OCI-LY7 (cell line): ENCODE results near the gene MED8. TPM values are rescaled to one million over a fixed set of nuclear protein-coding genes. Genes with fewer than 3 reads are reported as not detected.
A peak's percentile ranks its signal among the peaks of the same experiment; 100 is the strongest.

Experiments used
- BruUV-seq: library from RNA; stranded (reverse); fragments of 400-500 nt; replicated peaks from 2 replicates; lab custom pipeline; 2021; lab: Mats Ljungman, UMichigan
- CTCF ChIA-PET: fragments of 300-600 bp; sonication (Branson Sonifier 250); formaldehyde crosslinking; loops from one replicate; lab custom pipeline; 2022; ENCODE audit warnings: antibody characterized with exemption; ENCODE audit not compliant: unreplicated experiment; lab: Charles Lee
- POLR2A ChIA-PET: fragments of 300-600 bp; sonication (Branson Sonifier 250); formaldehyde crosslinking; loops from one replicate; lab custom pipeline; 2022; ENCODE audit warnings: antibody characterized with exemption; lab: Charles Lee
- DNase-seq: peaks from one replicate; pipeline ENCODE4 v3.0.0-alpha.2; 2015; ENCODE audit warnings: low spot score
- H2AFZ ChIP-seq: fragments of 200-600 bp; sonication (generic), shearing (Covaris generic); 2 replicates; pipeline ENCODE4 v1.6.1; 2014; ENCODE audit warnings: mild to moderate bottlenecking, antibody characterized with exemption, low read length, moderate library complexity
- H3K27ac ChIP-seq: fragments of 200-600 bp; sonication (generic); 2 replicates; pipeline ENCODE4 v1.5.1; 2014; ENCODE audit warnings: mixed run types, low read depth, mild to moderate bottlenecking, moderate library complexity, low read length, inconsistent platforms; ENCODE audit not compliant: poor library complexity, severe bottlenecking
- H3K36me3 ChIP-seq: fragments of 200-600 bp; sonication (generic); 2 replicates; pipeline ENCODE4 v1.6.1; 2014; ENCODE audit warnings: mild to moderate bottlenecking, antibody characterized with exemption, low read length, moderate library complexity, mixed read lengths; ENCODE audit not compliant: insufficient read depth
- H3K4me1 ChIP-seq: fragments of 200-600 bp; sonication (generic); 2 replicates; pipeline ENCODE4 v1.5.1; 2014; ENCODE audit warnings: mild to moderate bottlenecking, low read length; ENCODE audit not compliant: insufficient read depth, poor library complexity, severe bottlenecking
- H3K4me2 ChIP-seq: fragments of 200-600 bp; sonication (generic); 2 replicates; pipeline ENCODE4 v1.6.1; 2014; ENCODE audit warnings: mild to moderate bottlenecking, low read length
- H3K4me3 ChIP-seq: fragments of 200-600 bp; sonication (generic); 2 replicates; pipeline ENCODE4 v1.5.1; 2014; ENCODE audit warnings: mild to moderate bottlenecking, low read depth, low read length; ENCODE audit not compliant: poor library complexity, severe bottlenecking
- H3K79me2 ChIP-seq: fragments of 200-600 bp; sonication (generic); 2 replicates; pipeline ENCODE4 v1.6.1; 2016; ENCODE audit warnings: low read depth, mild to moderate bottlenecking, low read length, moderate library complexity, mixed read lengths; ENCODE audit not compliant: insufficient read depth
- H3K9me2 ChIP-seq: fragments of 200-600 bp; sonication (generic); 2 replicates; pipeline ENCODE4 v1.6.1; 2016; ENCODE audit warnings: mild to moderate bottlenecking, low read length, mixed read lengths; ENCODE audit not compliant: insufficient read depth
- H3K9me3 ChIP-seq: fragments of 200-600 bp; sonication (generic); 2 replicates; pipeline ENCODE4 v1.6.1; 2014; ENCODE audit warnings: mild to moderate bottlenecking, mixed run types, low read length, mixed read lengths
- H4K20me1 ChIP-seq: fragments of 200-600 bp; sonication (generic); 2 replicates; pipeline ENCODE4 v1.6.1; 2014; ENCODE audit warnings: mild to moderate bottlenecking, antibody characterized with exemption, low read length, moderate library complexity, mixed read lengths; ENCODE audit not compliant: insufficient read depth
- CTCF ChIP-seq: fragments of 200-600 bp; sonication (generic); conservative IDR thresholded peaks from 2 replicates; pipeline ENCODE4 v1.5.1; 2014; ENCODE audit warnings: mild to moderate bottlenecking, antibody characterized with exemption, low read length, moderate library complexity, mixed read lengths
- EZH2phosphoT487 ChIP-seq: fragments of 200-600 bp; sonication (generic); IDR thresholded peaks from 2 replicates; pipeline ENCODE4 v1.6.1; 2018; ENCODE audit warnings: low read depth, borderline replicate concordance, mild to moderate bottlenecking, mixed run types, antibody characterized with exemption, low read length, moderate library complexity, mixed read lengths
- intact Hi-C: fragments of 100-400 bp; cut with micrococcal nuclease; formaldehyde crosslinking; loops from one replicate; pipeline ENCODE4 v1.10.0; 2022; ENCODE audit not compliant: unreplicated experiment
- total RNA-seq, 2 experiments: library from RNA; depleted of rRNA in 1 of 2; stranded (reverse); fragments of >200 nt in 1 of 2; shearing (Covaris generic) in 1 of 2; gene quantifications; 2 replicates each; pipeline ENCODE4 v1.2.3, GENCODE V29; 2014 to 2022

The MED8 gene
- total RNA-seq, 2 experiments from 2014 or later = 37.6 to 37.8 TPM

- H3K4me1 ChIP-seq = peaks cover 39% of the 10 kb centered on the region
- no peak overlapping the region for H2AFZ ChIP-seq
- no peak overlapping the region for H3K4me3 ChIP-seq
- CTCF ChIA-PET = no interaction called here
- peaks cover 40% of the 10 kb centered on the region for H3K79me2 ChIP-seq
- no TSS peak for BruUV-seq
- H3K27ac ChIP-seq = no peak overlapping the region
- H4K20me1 ChIP-seq = peaks cover 4% of the 10 kb centered on the region; the same call in 1 of the 2 replicates
- H3K4me2 ChIP-seq = no peak overlapping the region
- peak; percentile 8 for DNase-seq
- intact Hi-C loops = no loop called here
- H3K36me3 ChIP-seq = peaks cover 67% of the 10 kb centered on the region
- H3K9me2 ChIP-seq = no peaks in the 10 kb centered on the region
- H3K9me3 ChIP-seq = no peaks in the 10 kb centered on the region
- TF ChIP-seq EZH2phosphoT487 = no peak
- TF ChIP-seq CTCF = no peak
- POLR2A ChIA-PET = no interaction called here
Observed at GRCh38 chr1:43363283-43363934, 26.2 kb downstream of the MED8 start.

GRCh38 chr1:43360616-43361015 lies 29.0 kb downstream of the MED8 start:
- H3K4me1 ChIP-seq = peaks cover 34% of the 10 kb centered on the region
- H3K36me3 ChIP-seq = peaks cover 67% of the 10 kb centered on the region
- H3K4me2 ChIP-seq = peak overlapping the region; percentile 96
- no peaks in the 10 kb centered on the region for H3K9me3 ChIP-seq
- POLR2A ChIA-PET = no interaction called here
- DNase-seq = no peak
- H3K27ac ChIP-seq = peak overlapping the region; percentile 76
- TF ChIP-seq EZH2phosphoT487 = no peak
- TF ChIP-seq CTCF = no peak
- peaks cover 4% of the 10 kb centered on the region; the same call in 1 of the 2 replicates for H4K20me1 ChIP-seq
- no peaks in the 10 kb centered on the region for H3K9me2 ChIP-seq
- H2AFZ ChIP-seq = no peak overlapping the region
- H3K79me2 ChIP-seq = peaks cover 28% of the 10 kb centered on the region
- CTCF ChIA-PET = no interaction called here
- BruUV-seq = no TSS peak
- H3K4me3 ChIP-seq = peak overlapping the region; percentile 99
- intact Hi-C loops = no loop called here

GRCh38 chr1:43359696-43360095 lies 29.9 kb downstream of the MED8 start:
- Histone ChIP-seq H3K36me3 (peaks cover 58% of the 10 kb centered on the region), H4K20me1 (peaks cover 4% of the 10 kb centered on the region; the same call in 1 of the 2 replicates), H2AFZ (no peak overlapping the region), H3K9me2 (no peaks in the 10 kb centered on the region), H3K9me3 (no peaks in the 10 kb centered on the region), H3K4me2 (peak overlapping the region; percentile 96), H3K4me1 (peaks cover 32% of the 10 kb centered on the region), H3K27ac (peak overlapping the region; percentile 76), H3K4me3 (peak overlapping the region; percentile 99), H3K79me2 (peaks cover 28% of the 10 kb centered on the region)
- BruUV-seq = no TSS peak
- TF ChIP-seq CTCF (no peak), EZH2phosphoT487 (no peak)
- DNase-seq = peak; percentile 8
- intact Hi-C loops = no loop called here
- CTCF ChIA-PET = no interaction called here
- POLR2A ChIA-PET = no interaction called here
